HUDEP-2 (cell line): ENCODE measurements around the gene BCL10.

Source experiments
- DNase-seq, 76 experiments: peaks; one replicate each; lab custom pipeline; 2025; ENCODE audit not compliant: unreplicated experiment in 76 of 76; lab: John Stamatoyannopoulos, UW

Gene BCL10

DNA sequence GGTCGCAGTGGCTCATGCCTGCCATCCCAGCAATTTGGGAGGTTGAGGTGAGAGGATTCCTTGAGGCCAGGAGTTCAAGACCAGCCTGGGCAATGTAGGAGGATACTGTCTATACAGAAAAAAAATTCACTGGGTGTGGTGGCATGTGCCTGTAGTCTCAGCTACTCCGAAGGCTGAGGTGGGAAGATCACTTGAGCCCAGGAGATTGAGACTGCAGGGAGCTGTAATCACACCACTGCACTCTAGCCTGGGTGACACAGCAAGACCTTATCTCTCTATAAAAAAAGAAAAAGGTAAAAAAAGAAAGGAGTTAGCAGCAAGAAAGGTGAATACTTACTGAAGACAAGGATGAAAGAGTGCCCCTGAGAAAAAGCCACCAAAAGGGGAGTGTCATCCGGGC, 23.7 kb upstream of the BCL10 start:
- no peak for DNase-seq

DNA sequence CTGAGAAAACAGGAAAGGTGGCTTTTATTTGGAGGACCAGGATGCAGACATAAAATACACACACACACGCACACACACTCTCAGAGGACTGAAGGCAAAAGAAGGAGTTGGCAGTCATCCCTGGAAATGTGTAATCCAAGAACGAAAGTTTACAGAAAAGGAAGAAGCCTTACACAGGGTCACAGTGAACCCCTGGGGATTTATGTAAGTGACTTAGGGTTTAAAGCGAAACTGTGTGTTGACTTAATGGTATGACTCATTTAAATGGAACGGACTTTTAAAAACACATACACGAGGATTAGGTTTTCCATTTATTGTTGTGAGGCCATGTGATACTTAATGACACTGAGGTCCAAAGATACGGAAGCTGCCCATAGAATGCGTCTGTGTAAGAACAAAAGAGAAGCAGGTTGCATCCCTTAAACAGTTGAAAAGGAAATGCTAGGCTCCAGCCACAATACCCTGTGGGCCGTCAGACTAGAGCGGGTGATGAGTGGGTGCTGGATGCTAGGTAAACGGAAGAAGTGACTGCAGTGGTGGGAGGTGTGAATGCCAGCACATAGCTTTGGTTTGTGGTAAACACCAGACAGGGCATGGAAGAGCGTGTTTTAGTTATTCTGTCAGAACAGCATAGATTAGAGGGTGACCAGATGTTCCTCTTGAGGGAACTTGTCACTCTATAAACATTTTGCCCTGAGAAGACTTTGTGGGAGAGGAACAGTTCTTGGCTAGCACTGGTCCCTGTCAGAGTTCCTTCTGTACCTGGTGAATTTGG, 21.6 kb upstream of the BCL10 start:
- DNase-seq, result no peak

DNA sequence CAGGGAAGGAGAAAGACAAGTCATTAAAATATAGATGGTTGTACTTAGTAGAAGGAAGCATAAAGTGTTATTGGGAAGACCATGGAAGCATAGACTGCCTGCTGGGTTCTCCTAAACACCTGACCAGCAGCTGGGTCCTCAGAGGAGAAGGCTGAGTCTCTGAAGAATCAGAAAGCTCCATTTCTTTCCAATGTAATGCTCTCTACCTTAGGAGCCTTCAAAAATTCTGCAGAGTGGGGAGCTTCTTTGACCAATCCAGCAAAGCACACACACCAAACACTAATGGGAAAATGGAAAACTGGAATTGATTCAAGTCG, 21.1 kb upstream of the BCL10 start:
- DNase-seq, result no peak

DNA sequence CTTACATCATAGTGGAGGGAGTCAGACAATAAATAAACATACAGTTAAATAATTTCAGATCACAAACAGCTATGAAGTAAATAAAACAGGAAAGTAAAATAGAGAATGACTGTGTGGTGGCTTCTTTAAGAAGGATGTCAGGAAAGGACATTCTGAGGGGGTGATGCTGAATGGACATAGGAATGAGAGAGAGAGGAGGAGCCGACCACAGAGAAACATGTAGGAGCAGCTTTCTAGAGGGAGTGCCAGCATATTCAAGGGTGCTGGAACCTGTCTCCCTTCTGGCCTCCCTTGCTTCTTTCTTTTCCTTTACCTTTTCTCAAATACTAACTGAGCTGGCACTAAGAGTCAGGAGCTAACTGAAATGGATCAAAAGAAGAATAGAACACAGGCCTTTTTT, 20.5 kb upstream of the BCL10 start:
- no peak for DNase-seq

DNA sequence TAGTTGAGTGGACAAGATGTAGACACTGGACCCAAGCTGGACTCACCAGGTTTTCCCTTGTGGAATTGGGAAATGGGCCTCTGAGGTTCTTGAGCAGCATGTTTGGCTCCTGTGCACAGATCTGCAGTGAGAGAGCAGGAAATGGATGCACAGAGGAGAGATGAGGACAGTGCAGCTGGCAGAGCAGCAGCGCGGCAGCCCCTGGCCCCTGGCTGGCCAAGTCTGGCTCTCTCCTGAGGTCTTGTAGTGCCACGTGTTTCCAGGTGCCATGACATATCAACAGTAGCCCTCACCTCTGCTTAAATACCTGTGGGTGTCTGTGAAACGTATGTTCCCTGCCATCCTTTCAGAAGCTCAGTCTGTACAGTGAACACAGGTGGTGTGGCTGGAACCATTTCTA, 19.2 kb upstream of the BCL10 start:
- DNase-seq, result no peak

DNA sequence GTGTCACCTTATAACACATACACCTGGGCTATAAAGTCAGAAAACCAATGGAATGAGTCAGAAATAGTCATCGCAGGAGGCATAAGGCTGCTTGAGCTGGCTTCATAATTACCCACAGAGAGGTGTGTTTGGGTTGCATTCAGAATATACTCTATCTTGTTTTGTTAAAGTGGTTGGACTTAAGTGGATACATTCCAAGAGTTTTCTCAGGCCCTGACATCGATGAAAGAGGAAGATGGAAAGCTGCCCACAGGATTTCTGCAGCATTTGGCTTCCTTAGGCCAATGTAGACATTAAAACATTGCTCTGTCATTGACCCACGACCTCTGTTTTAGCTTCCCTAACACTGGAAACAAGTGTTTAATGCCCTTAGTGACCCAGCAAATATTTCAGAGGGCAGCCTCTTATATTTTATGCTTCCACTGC, 18.6 kb upstream of the BCL10 start:
- DNase-seq, result no peak

DNA sequence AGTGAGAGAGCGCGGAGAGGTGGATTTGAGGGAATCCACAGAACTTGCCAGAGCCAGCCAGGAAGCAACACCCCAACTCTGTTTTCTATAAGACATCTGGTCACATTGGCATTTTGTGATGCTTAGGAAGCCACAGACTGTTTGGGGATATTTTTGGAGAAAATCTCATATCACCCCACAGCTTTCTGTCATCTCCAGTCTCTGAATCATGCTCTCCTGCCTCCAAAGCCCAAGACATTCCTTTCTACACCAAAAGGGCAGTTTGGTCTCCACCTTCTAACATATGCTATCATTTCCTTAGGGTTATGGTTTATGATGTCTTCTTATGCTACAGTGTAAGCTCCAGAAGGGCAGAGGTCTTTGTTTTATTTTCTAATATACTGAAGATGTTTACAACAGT, 14.4 kb upstream of the BCL10 start:
- DNase-seq, result no peak

DNA sequence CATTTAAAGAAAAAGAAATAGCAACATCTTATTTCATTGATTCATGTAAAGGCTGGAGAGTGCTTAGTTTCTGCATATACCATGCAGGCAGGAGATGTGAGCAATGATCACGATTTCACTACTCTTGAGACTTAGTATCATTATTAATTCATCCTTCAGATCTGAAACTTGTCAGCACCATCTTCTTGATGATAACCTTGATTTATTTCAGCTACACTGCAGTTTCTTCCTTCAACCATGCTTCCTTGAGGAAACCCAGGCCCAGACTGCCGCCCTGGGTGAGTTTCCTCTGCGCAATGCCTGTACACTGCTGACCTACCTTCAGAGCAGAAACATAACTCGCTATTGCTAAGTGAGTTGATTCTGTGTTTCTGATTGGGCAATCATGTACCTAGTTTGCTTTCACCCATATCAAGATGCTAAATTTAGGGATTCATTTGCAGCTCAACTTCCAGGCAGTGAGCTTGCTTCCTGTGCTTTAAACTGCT, 13.5 kb upstream of the BCL10 start:
- DNase-seq, result no peak

DNA sequence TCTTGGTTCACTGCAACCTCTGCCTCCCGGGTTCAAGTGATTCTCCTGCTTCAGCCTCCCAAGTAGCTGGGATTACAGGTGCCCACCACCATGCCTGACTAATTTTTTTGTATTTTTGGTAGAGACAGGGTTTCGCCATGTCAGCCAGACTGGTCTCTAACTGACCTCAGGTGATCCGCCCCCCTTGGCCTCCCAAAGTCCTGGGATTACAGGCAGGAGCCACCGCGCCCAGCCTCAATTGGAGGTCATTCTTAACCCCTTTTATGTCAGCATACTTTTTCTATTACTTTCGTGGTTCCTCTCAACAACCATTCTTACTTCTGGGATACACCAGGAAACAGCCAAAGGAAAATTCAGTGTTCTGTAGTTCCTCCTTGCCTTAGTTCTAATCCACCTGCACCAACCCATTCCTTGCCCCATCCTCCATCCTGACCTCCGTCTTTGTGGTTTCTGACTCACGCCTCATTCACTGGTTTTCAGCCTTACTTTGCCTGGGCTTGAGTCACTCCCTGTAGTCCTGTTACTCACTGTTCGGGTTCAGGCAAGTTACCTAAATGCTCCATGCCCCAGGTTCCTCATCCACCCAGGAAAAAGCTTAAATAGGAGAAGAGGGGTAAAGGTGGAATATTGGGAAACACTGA, 12.9 kb upstream of the BCL10 start:
- no peak for DNase-seq

DNA sequence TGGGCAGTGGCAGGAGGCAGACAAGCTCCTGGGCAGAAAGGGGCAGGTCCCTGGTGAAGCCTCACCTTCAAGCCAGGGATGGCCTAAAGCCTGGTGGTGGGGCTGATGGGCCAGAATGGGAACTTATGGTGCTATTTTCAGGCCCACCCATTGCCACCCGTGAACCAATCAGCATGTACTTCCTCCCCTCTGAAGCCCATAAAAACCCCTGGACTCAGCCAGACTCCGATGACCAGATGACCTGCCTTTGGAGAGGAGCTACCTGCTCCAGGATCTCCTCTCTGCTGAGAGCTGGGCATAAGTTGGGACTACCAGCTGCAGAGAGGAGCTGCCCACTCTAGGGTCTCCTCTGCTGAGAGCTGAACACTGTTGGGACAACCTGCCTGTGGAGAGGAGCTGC, 7.8 kb upstream of the BCL10 start:
- DNase-seq, result no peak

DNA sequence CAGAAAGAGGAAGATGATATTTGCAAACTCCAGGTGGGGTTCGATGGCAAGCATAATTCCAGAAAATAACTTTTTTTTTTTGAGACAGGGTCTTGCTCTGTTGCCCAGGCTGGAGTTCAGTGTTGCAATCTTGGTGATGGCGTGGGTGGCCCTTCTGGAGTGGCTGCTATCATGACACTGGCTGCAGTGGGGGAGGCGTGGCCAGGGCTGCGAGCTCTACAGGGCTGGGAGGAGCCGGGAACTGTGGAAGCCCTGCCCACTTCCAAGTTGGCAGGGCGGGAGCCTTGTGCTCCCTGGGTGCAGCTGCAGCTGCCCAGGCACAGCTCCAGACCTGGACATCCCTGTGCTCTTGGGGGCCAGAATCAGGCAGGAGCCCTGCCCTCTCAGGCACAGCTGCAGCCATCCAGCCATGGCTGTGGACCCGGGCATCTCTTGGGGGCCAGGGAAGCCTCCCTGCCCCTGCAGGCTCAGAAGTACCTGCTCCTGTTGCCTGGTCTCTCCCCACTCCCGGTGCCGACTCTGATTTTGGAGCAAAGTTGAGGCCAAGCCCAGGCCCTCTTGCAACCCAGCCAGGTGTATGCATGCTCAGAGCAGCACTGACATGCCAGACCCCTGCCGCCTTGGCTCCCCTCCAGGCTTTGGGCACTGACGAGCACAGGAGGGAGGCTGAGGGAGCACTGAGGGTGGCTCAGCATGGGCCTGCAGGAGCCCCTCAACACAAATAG, 7.2 kb upstream of the BCL10 start:
- DNase-seq, result peak in 23 of 76 experiments; percentile 1 to 53 (median 10)

DNA sequence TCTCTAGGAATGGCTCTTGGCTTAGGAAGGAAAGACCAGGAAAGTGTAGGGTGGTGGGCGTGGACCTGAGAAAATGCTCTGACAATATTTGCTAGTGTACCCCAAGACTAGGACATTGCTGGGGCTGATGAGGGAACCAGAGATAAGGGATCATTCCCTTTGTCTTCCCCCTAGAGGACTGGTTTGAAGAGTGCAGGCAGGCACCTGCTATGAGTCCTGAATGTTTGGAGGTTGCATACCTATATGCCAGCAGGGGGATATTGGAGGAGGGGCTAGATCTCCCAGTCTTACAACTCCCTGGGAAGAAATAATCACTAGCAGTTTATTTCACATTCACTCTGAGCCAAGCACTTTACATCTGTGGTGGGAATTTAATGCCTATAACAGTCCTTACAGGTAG, 6.0 kb upstream of the BCL10 start:
- DNase-seq, result no peak

DNA sequence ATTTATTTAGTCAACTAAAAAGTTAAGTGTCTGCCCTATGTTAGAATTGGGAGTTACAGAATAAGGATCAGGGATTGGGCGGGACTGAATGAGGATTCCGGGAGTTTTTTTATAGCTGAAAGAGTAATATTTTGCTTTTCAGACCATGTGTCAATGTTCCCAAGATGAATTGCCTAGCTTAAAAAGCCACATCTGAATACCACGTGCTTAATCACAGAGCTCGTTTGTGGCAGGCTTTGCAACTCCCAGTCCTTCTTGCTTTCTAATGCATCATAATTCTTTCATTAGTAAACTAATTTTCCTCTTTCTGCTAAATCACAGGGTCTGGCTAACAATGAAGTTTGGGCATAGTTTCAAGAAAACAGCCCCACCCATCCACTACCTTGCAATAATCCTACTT, 4.2 kb upstream of the BCL10 start:
- no peak for DNase-seq

DNA sequence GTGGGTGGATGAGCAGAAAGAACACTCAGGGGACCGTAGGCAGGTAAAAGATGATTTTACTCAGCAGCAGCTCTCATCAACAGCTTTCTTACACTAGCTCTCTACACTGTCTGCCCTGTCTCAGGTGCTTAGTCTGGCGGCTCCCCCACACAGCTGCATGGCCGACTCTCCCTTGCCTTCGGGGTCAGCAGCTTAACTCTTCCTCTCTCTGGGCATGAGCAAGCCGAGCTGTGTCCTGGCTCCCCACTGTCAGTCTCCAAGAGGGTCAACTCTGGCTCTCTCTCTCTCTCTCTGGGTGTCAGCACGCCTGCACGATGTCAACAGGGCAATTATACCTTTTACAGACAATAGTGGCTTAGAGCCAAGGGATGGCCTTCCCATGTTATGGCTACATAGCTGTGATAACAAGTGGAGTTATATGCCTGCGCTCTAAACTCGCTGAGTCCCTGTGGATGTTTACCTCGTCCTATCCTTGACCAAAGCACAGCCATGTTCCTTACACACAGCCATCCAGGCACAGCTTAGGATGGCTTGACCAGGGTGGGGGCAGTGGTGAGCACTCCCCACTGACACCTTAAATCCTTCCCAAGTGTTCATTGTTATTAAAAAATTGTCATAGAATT, 3.1 kb upstream of the BCL10 start:
- no peak for DNase-seq

DNA sequence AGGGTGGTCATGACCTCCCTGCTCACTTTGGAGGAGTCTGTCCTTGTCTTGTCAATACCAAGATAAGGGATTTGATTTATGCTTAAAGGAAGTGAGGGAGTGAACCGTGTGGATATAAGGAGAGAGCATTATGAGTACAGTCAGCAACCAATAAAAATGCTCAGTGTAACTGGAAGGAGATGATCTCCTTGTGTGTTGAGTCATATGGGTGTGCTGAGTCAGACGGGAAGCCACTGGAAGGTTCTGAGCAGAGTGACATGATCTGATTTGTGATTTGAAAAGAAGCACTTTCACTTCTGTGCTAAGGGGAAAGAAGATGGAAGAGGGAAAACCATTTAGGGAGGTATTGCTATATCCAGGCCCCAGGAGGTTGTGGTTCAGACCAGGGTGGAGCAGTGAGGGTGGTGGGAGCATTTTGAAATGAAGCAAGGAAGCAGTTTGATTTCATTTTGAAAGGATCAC, 2.5 kb upstream of the BCL10 start:
- peak in 6 of 76 experiments; percentile 4 to 19 (median 8) for DNase-seq

DNA sequence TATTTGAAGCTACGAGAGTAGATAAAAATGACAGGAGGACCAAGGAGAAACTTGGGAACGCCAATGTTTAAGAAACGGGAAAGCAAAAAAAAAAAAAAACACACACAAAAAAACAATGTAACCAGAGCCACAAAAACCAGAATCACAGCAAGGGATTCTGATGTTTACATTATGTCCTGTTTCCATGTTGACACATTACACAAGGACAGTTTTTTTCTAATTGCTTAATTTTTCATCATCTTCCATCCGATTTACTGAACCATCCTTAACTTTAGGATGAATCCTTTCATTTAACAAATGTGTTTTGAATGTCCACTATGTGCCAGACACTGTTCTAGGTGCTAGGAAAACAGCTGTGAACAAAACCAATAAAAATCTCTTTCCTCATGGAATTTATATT, 1.4 kb upstream of the BCL10 start:
- no peak for DNase-seq

DNA sequence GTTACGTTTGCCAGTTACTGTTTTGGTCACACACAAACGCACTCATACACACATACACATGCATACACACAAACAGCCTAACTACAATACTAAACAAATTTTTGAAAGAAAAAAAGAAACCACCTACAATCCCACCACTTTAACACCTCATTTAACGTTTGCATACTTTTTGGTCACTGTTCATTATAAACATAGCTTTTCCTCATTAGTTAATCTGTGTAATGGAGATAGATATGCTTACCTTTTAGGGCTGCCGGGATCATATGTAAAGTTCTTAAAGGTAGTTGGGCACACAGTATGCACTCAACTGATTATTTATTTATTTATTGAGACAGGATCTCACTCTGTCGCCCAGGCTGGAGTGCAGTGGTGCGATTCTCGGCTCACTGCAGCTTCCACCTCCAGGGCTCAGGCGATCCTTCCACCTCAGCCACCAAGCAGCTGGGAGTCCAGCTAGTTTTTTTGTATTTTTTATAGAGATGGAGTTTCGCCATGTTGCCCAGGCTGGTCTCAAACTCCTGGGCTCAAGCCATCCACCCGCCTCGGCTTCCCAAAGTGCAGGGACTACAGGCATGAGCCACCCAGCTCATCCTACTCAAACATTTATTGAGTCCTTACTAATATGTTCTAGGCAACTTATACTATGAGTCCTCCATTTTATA, 677 bp upstream of the BCL10 start:
- no peak for DNase-seq

DNA sequence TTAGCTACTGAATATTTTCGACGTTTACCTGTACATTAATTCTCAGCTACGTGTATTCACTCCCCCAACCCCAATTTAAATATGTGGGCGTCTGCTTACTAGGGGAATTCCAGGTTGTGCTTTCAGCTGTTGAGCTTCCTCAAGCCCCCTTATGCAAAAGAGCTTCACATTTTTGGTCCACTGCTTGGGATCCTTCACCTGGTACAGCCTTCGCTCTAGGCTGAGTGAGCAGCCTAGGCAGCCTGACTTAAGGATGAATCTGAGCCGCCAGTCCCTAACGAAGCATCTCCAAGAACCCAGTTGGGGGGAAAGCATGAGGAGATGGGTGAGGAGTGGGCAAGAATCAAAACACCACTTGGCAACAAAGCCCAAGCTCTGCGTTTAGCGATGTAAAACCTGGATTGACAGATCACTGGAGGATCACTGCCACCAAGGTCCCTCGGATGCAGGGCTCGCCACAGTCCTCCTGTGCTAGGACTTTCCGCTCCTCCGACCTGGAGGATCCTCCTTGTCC, 674 bp downstream of the BCL10 start:
- no peak for DNase-seq

DNA sequence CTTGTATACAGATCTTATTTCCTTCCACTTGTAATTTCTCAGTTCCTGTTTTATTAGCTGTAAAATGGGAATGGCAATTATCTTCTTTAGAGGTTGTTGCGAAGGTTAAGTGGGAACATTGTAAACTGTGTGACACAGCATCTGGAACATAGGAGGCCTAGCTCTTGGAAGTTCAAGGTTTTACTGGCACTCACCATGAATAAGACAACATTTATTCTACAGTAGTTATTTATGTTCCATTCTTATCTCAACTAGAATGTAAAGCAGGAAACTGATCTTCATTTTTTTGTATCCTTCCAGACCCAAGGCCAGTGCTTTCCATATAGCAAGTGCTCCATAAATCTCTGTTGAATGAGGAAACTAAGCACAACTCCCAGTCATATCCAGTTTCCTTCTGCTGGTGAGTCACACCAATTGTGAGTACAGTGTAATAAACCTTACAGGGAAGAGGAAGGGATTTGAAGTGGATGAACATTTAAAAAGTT, 1.4 kb downstream of the BCL10 start:
- no peak for DNase-seq

DNA sequence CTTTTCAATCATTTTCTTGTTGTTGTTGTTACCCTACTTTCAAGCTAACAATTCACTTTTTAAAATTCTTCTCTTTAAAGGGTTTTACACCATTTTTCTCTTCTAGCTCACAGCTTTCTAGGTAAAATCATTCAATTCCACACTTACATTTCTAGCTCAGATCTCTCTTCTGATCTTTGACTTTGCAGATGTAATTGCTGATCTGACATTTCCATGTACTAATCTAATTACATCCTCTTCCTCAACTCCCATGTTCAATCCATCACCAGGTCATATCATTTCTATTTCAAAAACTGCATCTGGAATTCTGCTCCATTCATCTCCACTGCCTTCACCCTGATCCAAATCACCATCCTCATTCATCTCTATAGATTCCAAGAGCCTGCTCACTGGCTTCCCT, 3.0 kb downstream of the BCL10 start:
- no peak for DNase-seq
